Common myeloid progenitor, CD34-positive (primary cell): Measurements from ENCODE around the gene ADAMTSL2.

Experiments used
- CTCF ChIA-PET: fragments of 350-600 bp; sonication (Branson Sonifier 250); formaldehyde crosslinking; loops from one replicate; lab custom pipeline; 2021; ENCODE audit warnings: antibody characterized with exemption; lab: Charles Lee
- POLR2A ChIA-PET: fragments of 350-600 bp; sonication (Branson Sonifier 250); formaldehyde crosslinking; loops from one replicate; lab custom pipeline; 2021; ENCODE audit warnings: antibody characterized with exemption; lab: Charles Lee
- DNase-seq, 3 donors: peaks; one replicate each; pipeline versions ENCODE4 v3.0.0 to v3.0.0-alpha.2; 2013
- H3K27ac ChIP-seq, 2 experiments: 1 replicate in 1 of 2; 2 replicates in 1 of 2; pipeline ENCODE4 v1.7.0; 2013; ENCODE audit warnings: inconsistent platforms in 2 of 2, low read length in 2 of 2, mild to moderate bottlenecking in 2 of 2, low read depth in 1 of 2, moderate library complexity in 1 of 2; ENCODE audit not compliant: severe bottlenecking in 2 of 2, insufficient read depth in 1 of 2, poor library complexity in 1 of 2
- H3K27me3 ChIP-seq, 5 experiments: replicated peaks in 2 of 5; 1 replicate in 3 of 5; 2 replicates in 2 of 5; pipeline versions ENCODE4 v1.6.1 to v1.7.0; 2013; ENCODE audit warnings: low read length in 4 of 5, mild to moderate bottlenecking in 2 of 5, moderate library complexity in 2 of 5, inconsistent platforms in 1 of 5; ENCODE audit not compliant: insufficient read depth in 5 of 5, control insufficient read depth in 4 of 5
- H3K36me3 ChIP-seq, 4 experiments: 1 replicate in 2 of 4; 2 replicates in 2 of 4; pipeline versions ENCODE4 v1.6.1 to v1.7.0; 2013; ENCODE audit warnings: low read length in 3 of 4, control low read depth in 1 of 4, mild to moderate bottlenecking in 1 of 4; ENCODE audit not compliant: control insufficient read depth in 4 of 4, insufficient read depth in 4 of 4
- H3K4me1 ChIP-seq, 4 experiments: 1 replicate in 3 of 4; 2 replicates in 1 of 4; pipeline versions ENCODE4 v1.6.1 to v1.7.1; 2013; ENCODE audit warnings: low read length in 3 of 4, mild to moderate bottlenecking in 3 of 4, control low read depth in 1 of 4, inconsistent platforms in 1 of 4, moderate library complexity in 1 of 4; ENCODE audit not compliant: control insufficient read depth in 4 of 4, insufficient read depth in 4 of 4; ENCODE audit errors: control extremely low read depth in 1 of 4
- H3K4me3 ChIP-seq, 7 experiments: 1 replicate in 4 of 7; 2 replicates in 3 of 7; pipeline versions ENCODE4 v1.5.1 to v1.7.0; 2013; ENCODE audit warnings: mild to moderate bottlenecking in 7 of 7, low read length in 6 of 7, moderate library complexity in 6 of 7, inconsistent platforms in 2 of 7, low read depth in 2 of 7, control low read depth in 1 of 7; ENCODE audit not compliant: insufficient read depth in 4 of 7, control insufficient read depth in 1 of 7; ENCODE audit errors: extremely low read depth in 1 of 7
- H3K9me3 ChIP-seq, 5 experiments: 1 replicate in 4 of 5; 2 replicates in 1 of 5; pipeline versions ENCODE4 v1.6.1 to v1.7.1; 2013; ENCODE audit warnings: low read length in 4 of 5, mild to moderate bottlenecking in 2 of 5, inconsistent platforms in 1 of 5, low read depth in 1 of 5, moderate library complexity in 1 of 5; ENCODE audit not compliant: control insufficient read depth in 4 of 5, insufficient read depth in 2 of 5; ENCODE audit errors: control extremely low read depth in 1 of 5
- WGBS: methylation state at CpG from one replicate; pipeline ENCODE4 v1.1.5; 2013; ENCODE audit not compliant: insufficient coverage; 5-methylcytosine and 5-hydroxymethylcytosine counted together

ADAMTSL2 gene

GRCh38 chr9:133536080-133536479 is 1.6 kb downstream of the ADAMTSL2 start:
- 95% methylated on average over 8 of the region's 11 CpGs for WGBS

GRCh38 chr9:133536536-133536935 is 2.0 kb downstream of the ADAMTSL2 start:
- peaks cover 0 to 48% (median 38%) of the 10 kb centered on the region in 4 experiments for H3K4me1 ChIP-seq
- no peak overlapping the region for H3K27ac ChIP-seq
- WGBS, result 96% methylated on average over 9 of the region's 9 CpGs
- H3K36me3 ChIP-seq, result no peaks in the 10 kb centered on the region
- H3K4me3 ChIP-seq, result no peak overlapping the region
- no peak for DNase-seq
- no peaks in the 10 kb centered on the region for H3K9me3 ChIP-seq
- H3K27me3 ChIP-seq, result peaks cover 0 to 73% (median 14%) of the 10 kb centered on the region in 5 experiments
- CTCF ChIA-PET, result no interaction called here
- POLR2A ChIA-PET, result no interaction called here

More at GRCh38 chr9:133536080-133536479, 1.6 kb downstream of the ADAMTSL2 start:
- DNase-seq, result no peak
- ChIA-PET CTCF (no interaction called here), POLR2A (no interaction called here)
- H3K9me3 ChIP-seq, result no peaks in the 10 kb centered on the region
- H3K27ac ChIP-seq, result no peak overlapping the region
- H3K36me3 ChIP-seq, result no peaks in the 10 kb centered on the region
- peaks cover 0 to 73% (median 14%) of the 10 kb centered on the region in 5 experiments for H3K27me3 ChIP-seq
- peaks cover 0 to 48% (median 38%) of the 10 kb centered on the region in 4 experiments for H3K4me1 ChIP-seq
- no peak overlapping the region for H3K4me3 ChIP-seq

DNA sequence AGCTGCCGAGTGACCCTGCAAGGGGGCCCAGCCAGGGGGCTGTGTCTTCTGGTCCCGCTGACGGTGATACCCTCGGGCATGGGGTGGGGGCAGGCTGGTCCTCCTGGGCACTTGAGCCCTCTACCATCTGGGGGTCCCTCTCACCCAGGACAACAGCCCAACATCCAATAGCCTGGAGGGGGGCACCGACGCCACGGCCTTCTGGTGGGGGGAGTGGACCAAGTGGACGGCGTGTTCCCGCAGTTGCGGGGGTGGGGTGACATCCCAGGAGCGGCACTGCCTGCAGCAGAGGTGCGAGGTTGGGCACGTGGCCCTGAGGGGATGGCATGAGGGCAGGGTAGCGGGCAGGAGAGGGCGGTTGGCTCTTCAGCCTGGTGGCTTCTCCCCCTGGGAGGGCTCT is 2.8 kb downstream of the ADAMTSL2 start:
- Histone ChIP-seq H3K27me3 (peaks cover 0 to 73% (median 14%) of the 10 kb centered on the region in 5 experiments), H3K4me1 (peaks cover 0 to 48% (median 38%) of the 10 kb centered on the region in 4 experiments), H3K9me3 (no peaks in the 10 kb centered on the region), H3K4me3 (no peak overlapping the region), H3K36me3 (no peaks in the 10 kb centered on the region), H3K27ac (no peak overlapping the region)
- CTCF ChIA-PET, result no interaction called here
- no peak for DNase-seq
- POLR2A ChIA-PET, result no interaction called here
- 100% methylated on average over 3 of the region's 16 CpGs for WGBS

GRCh38 chr9:133538176-133538575 is 3.7 kb downstream of the ADAMTSL2 start:
- 95% methylated on average over 14 of the region's 14 CpGs for WGBS
- H3K9me3 ChIP-seq, result no peaks in the 10 kb centered on the region
- peaks cover 0 to 39% (median 32%) of the 10 kb centered on the region in 4 experiments for H3K4me1 ChIP-seq
- ChIA-PET CTCF (interaction anchor here (0.6 to 1.3 kb wide), 3 partner anchors 9 to 42 kb away, joined by 3 read pairs; no protein-coding TSS in a partner anchor), POLR2A (no interaction called here)
- no peak overlapping the region for H3K4me3 ChIP-seq
- no peaks in the 10 kb centered on the region for H3K36me3 ChIP-seq
- H3K27me3 ChIP-seq, result peaks cover 0 to 73% (median 14%) of the 10 kb centered on the region in 5 experiments
- no peak for DNase-seq
- H3K27ac ChIP-seq, result no peak overlapping the region

GRCh38 chr9:133538851-133539833 is 4.6 kb downstream of the ADAMTSL2 start:
- Histone ChIP-seq H3K27ac (no peak overlapping the region), H3K4me1 (peaks cover 0 to 29% (median 25%) of the 10 kb centered on the region in 4 experiments), H3K9me3 (no peaks in the 10 kb centered on the region), H3K27me3 (peaks cover 0 to 64% (median 7%) of the 10 kb centered on the region in 5 experiments), H3K36me3 (no peaks in the 10 kb centered on the region), H3K4me3 (peak overlapping the region in 2 of 7 experiments; percentile 28 to 43)
- 23% methylated on average over 42 of the region's 47 CpGs for WGBS
- ChIA-PET CTCF (interaction anchor here (0.6 to 1.3 kb wide), 5 partner anchors 10 to 48 kb away, joined by 3 to 5 read pairs (median 3); no protein-coding TSS in a partner anchor), POLR2A (no interaction called here)
- DNase-seq, result peak in 2 of 3 donors; percentile 34 to 53

GRCh38 chr9:133539991-133540697 is 5.6 kb downstream of the ADAMTSL2 start:
- H3K4me1 ChIP-seq, result peaks cover 0 to 21% (median 17%) of the 10 kb centered on the region in 4 experiments
- POLR2A ChIA-PET, result interaction anchor here (0.6 kb wide), 1 partner anchor 1960 kb away, joined by 3 read pairs; no protein-coding TSS in a partner anchor
- no peaks in the 10 kb centered on the region for H3K36me3 ChIP-seq
- CTCF ChIA-PET, result interaction anchor here (0.7 to 1.4 kb wide), 5 partner anchors 11 to 174 kb away, joined by 3 to 5 read pairs (median 4); no protein-coding TSS in a partner anchor
- H3K27me3 ChIP-seq, result peaks cover 0 to 57% (median 7%) of the 10 kb centered on the region in 5 experiments
- no peak overlapping the region for H3K27ac ChIP-seq
- peak overlapping the region in 2 of 7 experiments; percentile 40 to 61 for H3K4me3 ChIP-seq
- H3K9me3 ChIP-seq, result no peaks in the 10 kb centered on the region
- DNase-seq, result peak in 1 of 3 donors; percentile 53
- WGBS, result 23% methylated on average over 19 of the region's 22 CpGs
